GM19438 (cell line): Measurements from ENCODE around the gene CACNG8.

Experiments used
- ATAC-seq: cut with Tn5 transposase; IDR thresholded peaks from one replicate; pipeline ENCODE4 v1.9.1; 2021; ENCODE audit warnings: low read depth; ENCODE audit not compliant: unreplicated experiment

CACNG8 gene

DNA sequence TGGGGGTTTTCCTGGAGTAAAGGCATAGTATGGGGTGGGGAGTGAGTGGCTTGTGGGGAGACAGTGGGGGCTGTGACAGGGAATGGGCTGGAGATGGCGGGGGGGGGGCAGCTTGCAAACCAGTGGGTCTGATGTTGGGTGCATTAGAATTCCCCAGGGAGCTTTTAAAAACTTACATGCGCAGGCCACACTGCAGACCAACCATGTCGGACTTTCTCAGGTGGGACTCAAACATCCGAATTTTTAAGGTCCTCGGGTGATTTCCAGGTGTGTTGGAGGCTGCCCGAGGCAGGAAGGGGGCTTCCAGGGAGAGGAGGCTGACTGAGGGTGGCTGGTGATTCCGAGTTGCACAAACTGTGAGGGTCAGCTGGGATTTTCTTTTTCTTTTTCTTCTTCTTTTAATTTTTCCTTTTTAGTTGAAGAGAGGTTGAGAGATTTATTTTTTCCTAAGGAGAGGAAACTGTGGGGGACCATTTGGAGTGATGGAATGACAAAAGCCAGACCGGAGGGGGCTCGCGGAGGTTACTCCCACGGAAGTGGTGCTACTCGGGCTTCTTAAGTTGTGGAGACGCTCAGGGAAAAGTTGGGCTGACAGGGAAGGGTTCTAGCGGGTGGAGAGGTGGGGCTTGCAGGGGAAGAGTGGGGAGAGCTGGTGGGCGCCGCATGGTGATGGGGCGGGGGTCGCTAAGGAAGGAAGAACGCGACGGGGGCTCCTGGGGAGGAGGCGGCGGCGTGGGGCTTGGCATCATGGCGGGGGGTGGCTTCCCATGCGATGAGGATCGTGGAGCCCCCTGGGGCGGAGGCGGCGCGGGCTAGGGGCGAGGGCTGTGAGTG is 997 bp upstream of the CACNG8 start:
- ATAC-seq = no peak

DNA sequence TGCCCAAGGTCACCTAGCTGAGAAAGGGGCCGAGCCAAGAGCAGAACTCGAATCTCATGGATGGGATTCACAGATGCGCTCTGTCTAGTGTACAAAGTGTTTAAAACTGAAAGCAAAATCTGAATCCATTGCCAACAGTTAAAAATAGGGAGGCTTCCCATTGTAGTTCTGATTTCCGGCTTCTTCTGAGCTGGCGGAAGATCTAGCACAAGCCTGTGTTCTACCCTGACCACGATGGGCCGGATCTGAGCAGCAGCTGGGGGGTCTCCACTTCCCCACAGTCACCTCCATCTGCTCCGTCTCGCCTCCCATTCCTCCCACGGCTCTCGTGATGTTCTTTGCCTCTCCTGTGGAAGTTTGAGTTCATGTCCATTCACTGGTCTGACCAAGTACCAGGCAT is 2.4 kb downstream of the CACNG8 start:
- no peak for ATAC-seq

DNA sequence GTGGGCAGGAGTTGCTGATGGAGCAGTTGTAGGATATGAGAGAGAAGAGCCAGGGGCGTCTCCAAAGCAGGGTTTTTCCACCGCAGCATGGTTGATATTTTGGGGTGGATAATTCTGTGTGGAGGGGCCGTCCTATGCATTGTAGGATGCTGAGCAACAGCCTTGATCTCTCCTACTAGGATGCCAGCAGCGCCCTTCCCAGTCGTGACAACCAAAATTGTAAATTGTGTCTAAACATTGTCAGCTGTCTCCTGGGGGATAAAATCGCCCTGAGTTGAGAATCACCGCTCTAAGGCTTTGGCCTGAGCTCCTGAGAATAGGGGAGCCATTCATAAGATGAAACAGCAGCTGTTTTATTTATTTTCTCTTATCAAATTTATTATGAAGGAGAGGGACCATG is 4.2 kb downstream of the CACNG8 start:
- no peak for ATAC-seq

DNA sequence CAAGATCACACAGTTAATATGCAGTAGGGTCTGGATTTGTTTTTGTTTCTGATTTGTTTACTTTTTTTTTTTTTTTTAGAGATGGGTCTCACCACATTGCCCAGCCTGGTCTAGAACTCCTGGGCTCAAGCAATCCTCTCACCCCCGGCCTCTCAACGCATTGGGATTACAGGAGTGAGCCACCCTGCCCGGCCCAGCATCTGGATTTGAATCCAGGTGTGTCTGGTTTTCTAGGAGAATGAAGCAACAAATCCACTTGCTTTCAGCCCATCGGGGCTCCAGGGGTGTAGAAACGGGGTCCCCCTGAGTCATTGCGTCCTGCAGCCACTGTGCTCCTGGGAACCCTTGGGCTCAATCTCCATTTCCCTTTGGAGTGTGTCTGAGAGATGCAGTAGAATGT is 6.6 kb downstream of the CACNG8 start:
- ATAC-seq = no peak

DNA sequence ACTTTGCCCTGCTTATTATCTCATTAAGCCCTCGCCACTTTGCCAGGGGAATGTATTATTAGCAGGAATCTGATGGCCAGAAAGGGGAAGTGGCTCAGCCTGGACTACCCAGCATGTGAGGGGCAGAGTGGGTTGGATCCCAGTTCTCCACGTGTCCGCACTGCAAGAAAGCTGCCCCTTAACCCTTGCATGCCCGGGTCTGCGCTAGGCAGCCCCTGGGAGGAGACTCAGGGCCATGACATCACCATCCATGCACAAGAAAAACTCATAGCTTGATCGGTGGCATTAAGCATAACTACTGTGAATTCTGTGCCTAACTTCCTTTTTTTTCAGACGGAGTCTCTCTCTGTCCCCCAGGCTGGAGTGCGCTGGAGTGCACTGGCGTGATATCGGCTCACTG is 8.9 kb downstream of the CACNG8 start:
- ATAC-seq = no peak

DNA sequence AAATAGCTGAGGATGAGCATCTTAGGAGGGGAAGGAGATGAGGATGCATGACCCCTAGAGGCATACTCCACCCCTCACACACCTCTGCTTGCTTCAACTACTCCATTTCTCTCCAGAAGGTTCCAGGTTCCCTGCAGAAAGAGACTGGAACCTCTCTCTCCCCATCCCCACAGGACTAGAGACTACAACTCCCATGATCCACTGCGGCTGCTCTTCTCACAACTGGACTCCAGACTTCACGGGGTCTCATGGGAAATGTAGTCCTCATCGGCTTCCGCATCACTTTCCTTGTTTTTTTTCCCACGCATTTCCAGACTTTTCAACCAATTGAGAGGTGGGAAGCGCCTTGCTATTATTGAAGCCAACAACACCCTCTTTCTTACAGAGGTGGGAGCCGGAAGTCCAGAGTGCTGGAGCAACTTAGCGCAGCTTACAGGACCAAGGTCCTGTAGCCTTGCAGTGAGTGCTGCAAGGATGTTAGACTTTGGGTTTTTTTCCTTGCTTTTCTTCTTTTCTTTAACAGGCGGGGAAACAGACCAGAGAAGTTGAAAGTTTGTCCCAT is 14.8 kb downstream of the CACNG8 start:
- ATAC-seq = no peak

DNA sequence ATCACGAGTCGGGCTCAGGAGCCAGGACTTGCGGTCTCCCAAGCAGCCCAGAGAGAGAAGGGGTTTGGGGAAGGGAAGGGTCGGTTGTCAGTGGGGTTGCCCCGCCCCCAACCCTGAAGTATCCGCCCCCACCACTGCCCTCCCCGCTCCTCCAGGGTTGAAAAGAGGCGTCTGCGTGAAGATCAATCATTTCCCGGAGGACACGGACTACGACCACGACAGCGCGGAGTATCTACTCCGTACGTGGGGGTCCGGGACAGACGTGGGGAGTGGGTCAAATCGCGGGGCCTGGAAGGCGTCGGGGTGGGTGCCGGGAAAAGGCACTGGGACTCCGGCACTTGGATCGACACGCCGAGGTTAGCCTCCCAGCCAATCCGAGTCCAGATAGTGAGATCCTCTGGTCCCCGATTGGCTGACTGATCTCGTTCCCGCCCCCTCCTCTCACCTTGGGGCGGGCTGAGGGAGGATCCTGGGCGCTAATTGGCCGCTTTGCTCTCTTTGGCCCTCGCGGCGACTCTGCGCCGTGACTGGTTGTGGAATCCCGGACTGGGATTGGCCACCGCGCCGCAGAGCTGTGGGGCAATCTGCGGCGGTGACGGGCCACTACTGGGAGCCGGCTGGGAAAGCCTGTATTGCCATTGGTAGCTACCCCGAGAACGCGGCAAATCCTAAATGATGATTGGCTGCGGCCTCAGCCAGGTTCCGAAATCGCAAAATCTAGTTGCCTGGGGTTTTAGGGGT is 15.4 kb downstream of the CACNG8 start:
- ATAC-seq = no peak

DNA sequence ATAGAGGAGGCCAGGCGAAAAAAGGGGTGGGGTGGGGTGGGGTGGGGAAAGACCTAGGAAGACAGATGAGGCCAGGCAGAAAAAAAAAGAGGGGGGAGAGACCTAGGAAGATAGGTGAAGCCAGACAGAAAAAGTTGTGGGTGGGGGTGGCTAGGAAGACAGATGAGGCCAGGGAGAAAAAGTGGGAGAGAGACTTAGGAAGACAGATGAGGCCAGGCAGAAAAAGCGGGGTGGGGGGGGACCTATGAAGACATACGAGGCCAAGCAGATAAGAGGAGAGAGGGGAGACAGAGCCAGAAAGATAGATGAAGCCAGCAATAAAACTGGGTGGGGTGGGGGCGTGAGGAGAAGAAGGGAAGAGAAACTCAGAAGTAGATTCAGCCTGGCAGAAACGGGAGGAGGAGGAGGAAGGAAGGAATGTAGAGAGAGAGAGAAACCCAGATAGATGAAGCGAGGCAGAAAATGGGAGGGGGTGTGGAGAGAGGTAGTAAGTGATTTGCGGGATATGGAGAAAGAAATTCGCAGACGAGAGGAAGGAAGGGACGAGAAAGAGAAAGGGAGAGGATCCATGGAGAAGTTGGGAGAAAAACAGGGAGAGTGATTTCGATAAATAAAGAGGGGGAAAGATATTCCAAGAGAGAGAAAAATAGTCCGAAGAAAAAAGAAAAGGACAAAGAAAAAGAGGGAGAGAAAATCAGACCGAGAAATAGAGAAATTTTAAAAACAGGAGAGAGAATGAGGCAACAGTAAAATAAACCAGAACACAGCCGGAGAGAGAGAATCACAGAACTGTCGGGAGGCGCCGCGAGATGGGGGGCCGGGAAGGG is 16.5 kb downstream of the CACNG8 start:
- no peak for ATAC-seq

DNA sequence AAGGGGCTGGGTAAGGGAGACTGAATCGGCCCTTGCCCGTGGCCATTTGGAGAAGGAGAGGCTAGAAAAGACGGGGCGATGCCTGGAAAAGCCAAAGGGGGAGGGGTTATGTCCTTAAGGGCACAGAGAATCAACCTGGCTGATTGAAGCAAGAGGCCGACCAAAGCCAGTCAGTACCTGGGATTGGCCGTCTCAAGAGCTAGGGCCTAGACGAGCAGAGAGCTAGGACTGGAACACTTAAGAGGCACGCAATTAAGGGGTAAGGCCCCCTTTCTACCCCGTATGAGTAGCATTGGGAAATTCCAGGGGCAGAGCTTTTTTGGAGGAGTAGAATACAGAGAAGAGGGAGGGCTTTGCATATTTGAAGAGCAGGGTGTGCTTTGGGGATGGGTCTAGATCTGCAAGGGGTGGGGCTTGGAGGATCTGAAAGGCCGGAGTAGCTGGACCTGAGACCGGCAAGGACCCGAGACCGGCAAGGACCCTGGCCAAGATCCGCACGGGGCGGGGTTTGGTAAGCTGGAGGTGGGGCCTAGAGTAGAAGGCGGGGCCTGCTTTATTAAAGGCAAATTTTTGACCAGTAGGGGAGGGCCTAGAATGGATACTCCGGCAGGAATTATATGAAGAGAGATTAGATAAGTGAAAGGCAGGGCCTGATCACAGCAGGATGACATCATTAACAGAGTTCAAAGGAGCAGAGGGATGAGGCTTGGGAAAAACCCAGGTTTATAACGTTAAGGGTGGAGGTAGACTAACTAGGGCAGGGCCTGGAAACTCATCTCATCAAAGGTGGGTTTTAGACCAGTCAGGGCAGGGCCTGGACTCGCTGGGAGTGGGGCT is 18.0 kb downstream of the CACNG8 start:
- no peak for ATAC-seq

DNA sequence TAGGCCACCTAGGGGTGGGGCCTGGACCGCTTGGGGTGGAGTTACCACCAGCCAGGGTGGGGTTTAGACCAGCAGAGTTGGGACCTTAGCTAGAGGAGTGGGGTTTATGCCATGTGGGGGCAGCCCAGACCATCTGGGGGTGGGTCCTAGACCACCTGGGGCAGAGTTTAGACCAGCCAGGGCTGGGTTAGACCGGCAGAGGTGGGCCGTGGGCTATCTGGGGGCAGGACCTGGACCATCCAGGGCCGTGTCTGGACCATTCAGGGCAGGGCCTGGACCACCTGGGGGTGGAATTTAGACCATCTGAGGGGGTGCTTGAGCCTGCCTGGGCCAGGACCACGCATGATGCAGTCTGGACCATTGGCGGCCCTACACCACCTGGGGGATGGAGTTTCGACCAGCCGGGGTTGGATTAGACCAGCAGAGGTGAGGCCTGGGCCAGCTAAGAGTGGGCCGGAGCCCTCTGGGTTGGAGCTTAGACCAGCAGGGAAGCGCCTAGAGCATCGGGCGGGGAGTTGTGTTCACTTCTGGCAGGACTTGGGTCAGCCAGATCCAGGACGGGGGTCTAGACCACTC is 18.7 kb downstream of the CACNG8 start:
- no peak for ATAC-seq

DNA sequence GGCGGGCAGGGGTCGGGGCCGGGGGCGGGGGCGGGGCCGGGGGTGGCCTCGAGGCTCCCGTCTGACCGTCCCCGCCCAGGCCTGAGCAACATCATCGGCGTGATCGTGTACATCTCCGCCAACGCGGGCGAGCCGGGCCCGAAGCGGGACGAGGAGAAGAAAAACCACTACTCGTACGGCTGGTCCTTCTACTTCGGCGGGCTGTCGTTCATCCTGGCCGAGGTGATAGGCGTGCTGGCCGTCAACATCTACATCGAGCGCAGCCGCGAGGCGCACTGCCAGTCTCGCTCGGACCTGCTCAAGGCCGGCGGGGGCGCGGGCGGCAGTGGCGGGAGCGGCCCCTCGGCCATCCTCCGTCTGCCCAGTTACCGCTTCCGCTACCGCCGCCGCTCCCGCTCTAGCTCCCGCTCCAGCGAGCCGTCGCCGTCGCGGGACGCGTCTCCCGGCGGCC is 19.3 kb downstream of the CACNG8 start:
- no peak for ATAC-seq

DNA sequence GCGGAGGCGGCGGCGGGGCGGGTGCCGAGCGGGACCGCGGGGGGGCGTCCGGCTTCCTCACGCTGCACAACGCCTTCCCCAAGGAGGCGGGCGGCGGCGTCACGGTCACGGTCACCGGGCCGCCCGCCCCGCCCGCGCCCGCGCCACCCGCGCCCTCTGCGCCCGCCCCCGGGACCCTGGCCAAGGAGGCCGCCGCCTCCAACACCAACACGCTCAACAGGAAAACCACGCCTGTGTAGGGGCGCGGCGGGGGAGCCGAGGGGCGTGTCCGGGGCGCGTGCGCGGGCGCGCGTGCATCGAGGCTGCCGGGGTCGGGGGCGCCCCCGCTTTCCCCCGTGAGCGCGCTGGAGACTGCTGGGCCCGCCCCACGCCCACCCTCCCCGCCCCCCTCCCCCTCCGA is 19.9 kb downstream of the CACNG8 start:
- ATAC-seq = no peak

DNA sequence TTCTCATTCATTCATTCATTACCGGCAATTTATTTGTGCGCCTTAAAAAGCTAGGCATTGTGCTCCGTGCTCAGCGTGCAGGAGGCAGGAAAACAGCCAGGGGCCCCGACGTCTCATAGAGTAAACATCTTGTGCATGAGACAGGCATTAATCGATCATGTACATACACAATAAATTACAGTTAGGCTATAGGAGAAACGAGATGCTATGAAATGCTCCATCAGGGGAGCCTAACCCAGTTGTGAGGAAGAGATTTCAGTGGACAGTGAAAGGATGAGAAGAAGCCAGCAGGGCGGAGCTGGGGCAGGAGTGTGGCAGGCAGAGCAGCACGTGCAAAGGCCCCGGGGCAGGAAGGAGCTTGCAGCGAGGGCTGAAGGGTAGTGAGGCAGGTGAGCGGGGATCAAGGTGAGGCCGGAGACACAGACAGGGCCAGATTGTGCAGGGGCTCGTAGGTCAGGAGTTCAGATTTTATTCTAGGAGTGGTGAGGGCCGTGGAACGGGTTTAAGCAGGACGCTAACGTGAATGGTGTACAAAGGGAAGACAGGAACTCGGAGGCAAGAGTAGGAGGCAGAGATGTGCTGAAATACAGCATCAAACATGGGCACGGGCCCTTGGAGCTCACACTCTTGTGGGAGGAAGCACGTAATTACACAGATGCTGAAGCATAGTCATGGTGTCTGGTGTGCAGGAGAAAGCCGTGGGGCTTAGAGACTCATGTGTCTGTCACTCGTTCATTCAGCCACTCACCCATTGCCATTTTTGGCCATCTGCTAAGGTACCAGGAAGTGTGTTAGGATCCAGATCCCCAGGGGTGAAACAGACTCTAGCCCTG is 20.9 kb downstream of the CACNG8 start:
- ATAC-seq = no peak

DNA sequence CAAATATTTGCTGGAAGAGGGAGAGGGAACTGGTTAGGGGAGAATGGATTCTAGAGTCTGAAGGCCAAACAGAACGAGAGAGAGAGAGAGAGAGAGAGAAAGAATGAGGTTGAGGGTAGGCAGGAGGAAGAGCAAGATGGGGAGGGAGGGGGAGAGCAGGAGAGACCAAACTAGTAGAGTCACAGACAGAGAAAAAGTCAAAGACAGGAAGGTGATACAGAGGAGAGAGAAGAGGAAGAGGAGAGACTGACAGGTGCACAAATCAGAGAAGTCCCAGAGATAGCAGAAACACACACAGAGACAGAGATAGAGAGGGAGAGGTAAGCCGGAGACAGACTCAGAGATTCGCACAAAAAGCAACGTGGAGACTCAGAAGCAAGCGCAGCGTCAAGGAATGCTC is 23.1 kb downstream of the CACNG8 start:
- ATAC-seq = no peak

DNA sequence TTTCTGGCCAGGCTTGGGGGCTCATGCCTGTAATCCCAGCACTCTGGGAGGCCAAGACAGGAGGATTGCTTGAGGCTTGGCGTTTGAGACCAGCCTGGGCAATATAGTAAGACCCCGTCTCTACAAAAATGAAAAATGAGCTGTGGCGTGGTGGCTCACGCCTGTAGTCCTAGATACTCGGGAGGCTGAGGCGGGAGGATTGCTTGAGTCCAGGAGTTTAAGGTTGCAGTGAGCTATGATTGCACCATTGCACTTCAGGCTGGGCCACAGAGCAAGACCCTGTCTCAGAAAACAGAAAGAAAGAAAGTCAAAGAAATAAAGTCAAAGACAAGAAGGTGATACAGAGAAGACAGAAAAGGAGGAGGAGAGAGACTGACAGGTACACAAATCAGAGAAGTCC is 26.2 kb downstream of the CACNG8 start:
- no peak for ATAC-seq

DNA sequence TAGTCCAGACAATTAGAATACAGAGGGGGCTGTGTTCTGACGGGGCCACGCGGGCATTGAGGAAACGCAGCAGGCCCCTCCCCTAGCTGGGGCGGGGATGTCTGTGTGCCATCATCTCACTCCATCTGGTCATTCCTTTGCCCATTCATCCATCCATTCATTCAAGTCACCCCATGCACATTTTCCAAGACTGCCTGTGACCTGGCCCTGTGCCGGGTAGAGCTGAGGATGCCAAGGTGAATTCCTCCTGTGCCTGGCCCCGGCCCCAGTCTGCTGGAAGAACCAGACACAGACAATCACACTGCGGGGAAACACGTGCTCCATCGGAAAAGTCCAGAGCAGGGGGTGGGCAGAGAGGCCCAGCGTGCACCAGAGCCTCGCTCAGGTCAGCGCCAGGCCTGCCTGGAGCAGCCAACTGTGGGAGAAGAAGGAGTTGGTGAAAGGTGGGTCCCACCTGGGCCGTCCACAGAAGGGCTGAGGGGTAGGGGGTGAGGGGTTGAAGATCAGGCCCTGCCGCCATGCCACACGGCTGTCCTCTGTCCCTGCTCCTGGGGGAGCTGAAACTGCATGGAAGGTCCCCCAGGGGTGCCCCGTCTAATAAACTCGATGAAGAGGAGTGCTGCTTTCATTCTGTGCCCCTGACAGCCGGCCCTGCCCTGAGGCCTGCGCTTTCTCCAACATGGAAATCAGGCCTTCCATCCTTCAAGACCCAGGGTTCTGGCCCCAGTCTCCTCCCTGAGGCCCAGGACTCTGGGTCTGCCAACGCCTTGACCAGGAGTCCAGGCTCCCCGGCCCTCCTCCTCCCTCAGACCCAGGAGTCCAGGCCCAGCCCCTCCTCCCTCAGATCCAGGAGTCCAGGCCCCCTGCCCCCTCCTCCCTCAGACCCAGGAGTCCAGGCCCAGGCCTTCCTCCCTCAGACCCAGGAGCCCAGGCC is 27.1 kb downstream of the CACNG8 start:
- ATAC-seq = no peak

DNA sequence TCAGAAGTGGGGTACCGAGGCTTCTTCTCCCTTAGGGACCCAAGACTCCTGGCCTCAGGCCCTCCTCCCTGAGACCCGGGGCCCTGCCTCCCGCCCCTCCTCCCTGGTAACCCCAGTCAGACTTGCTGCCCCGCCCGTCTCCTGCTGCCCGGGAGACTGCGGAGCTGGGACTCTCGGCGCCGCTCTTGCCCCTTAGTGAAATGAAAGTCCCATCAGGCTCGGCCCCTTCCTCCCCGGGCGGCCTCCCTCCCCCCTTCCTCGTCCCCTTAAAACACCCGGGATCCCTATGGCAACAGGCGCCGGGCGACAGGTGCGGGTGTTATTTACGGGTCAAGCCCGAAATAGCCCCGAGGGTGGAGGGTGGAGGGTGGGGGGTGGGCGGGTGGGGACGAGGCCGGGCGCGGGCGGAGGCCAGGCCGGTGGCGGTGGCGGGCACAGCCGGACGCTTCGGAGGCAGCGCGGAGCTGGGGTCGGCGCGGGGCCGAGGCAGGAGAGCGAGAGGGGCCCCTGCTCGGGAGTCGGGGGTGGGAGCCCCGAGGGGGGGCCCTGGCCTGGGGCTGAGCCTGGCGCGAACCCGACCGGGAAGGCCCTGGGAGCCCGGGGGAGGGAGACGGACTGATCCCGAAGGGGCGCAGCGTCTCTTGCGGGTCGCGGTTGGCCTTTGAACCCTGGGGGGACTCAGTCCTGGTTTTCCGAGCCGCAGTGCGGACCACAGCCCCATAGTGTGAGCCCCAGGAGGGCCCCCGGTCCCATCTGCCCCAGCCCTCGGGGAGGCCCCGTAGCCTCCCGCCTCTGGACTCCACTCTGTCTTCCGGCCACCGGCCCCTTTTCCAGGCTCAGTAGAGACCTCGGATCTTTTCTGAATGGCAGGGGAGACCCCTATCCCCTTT is 28.7 kb downstream of the CACNG8 start, which contains the start of gene CACNG6:
CACNG6 (plus strand) TSS at position 414 of the 890 bp plus-strand sequence. CDS start 1,241 bp downstream, outside the sequence.
- ATAC-seq = no peak
